NCI-H1436 treated with DMSO at 0.1 percent for 48 hours (cell line): ENCODE data around the gene CMTM6.
"Not testable (repeated sequence)": the region's sequence is repeated elsewhere in the genome, so short reads cannot be mapped to it uniquely, and the experiment has no call there.

ENCODE experiments used
- DNase-seq: peaks from one replicate; lab custom pipeline; 2025; lab: John Stamatoyannopoulos, UW

The CMTM6 gene

GRCh38 chr3:32502118-32502945, at the start of gene CMTM6:
CMTM6 (minus strand) TSS chr3:32502852; CDS start chr3:32502745, 107 bp downstream.
- no peak for DNase-seq

- no peak for DNase-seq
Observed at GRCh38 chr3:32552013-32552412, 49.4 kb upstream of the CMTM6 start.

DNA sequence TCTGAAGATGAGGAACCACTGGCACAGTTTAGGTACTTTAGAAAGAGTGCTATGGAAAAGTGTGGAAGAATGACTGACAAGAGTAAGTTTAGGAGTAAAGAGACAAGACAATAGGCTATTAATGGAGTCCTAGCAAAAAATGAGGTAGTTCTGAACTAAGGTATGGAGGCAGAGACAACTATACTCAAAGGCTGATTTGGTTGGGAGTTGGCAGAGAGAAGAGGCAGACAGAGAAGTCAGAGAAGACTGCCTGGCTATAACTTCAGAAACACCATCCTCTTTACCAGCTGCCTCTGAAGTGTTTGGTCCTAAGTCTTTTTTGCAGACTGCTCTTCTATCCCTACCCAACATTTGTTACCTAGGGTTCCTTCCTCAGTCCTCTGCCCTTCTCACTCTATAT, 48.8 kb upstream of the CMTM6 start:
- no peak for DNase-seq

- no peak for DNase-seq
Observed at GRCh38 chr3:32551087-32551486, 48.4 kb upstream of the CMTM6 start.

GRCh38 chr3:32545305-32545704, 42.7 kb upstream of the CMTM6 start:
- DNase-seq = no peak

- no peak for DNase-seq
Observed at GRCh38 chr3:32544894-32545293, 42.2 kb upstream of the CMTM6 start.

DNA sequence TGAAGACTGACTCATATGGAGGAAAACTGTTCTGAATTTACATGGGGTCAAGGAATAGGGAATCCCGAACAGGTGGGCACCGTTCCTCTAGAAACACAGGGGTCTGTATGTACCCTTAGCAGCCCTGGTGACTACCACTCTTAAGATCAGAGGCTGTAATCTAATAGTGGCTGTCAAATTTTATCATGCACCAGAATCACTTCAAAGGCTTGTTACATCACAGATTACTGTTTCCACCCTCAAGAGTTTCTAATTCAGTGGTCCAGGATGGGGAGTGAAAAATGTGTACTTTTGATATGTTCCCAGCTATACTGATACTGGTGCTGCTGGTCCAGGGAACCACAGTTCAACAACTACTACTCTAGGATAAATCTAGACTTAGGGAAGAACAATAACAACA, 40.2 kb upstream of the CMTM6 start:
- DNase-seq = no peak

DNA sequence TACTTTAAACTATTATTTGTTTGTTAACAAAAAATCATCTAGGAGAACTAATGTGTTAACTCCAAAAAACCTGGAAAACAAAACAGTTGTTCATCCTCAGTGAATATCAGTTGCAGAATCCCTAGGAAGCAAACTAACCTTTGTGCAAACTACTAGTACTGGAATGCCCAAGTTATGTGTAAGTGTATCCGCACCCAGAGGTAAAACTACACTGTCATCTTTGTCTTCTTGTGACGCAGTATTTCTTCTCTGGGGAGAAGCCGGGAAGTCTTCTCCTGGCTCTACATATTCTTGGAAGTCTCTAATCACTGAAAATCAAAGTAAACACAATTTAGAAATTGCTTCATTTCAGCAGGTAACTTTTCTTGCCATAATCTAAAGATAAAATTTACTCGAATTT, 38.2 kb upstream of the CMTM6 start:
- no peak for DNase-seq

DNA sequence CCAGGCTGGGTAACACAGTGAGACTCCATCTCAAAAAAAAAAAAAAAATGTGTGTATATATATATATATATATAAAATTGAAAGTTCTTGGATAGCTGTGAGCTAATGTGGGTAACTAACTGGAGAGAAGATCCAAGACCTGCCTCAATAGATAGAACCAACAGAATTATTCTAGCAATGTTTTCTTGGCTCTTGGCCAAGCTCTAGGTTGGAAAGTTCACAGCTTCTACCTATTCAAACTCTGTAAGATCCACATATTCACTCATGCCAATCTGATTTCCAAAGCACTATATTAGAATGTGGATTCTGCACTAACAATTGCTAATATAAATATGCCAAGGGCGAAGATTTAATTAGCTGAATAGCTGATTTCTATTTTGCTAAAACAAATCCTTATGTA, 29.8 kb upstream of the CMTM6 start:
- DNase-seq = no peak

DNA sequence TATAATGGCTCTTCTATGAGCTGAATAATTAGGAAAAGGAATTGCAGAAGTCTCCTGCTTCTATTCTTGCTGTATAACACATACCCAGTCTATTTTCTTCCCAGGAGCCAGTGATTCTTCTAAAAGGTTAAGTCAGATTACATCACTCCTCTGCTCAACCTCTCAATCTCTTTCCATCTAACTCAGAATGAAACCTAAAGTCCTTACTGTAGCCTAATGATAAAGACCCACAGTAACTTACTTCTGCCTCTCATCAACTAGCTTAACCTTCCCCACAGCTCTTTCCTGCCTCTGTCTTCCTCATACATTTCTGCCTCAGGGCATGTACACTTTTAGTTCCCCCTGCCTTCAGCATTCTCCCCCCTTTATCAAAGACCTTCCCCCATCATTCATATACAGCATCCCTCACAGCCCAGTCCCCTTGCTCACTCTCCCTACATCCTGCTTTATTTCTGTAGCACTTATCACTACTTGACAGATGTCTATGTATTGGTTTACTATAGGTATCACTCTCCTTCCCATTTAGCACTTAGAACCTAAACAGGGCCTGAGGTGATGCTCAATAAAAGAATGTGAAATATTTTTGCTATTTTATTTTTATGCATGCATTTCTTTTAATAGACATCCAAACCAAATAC, 28.5 kb upstream of the CMTM6 start:
- DNase-seq = no peak

- no peak for DNase-seq
Observed at GRCh38 chr3:32525720-32526119, 23.1 kb upstream of the CMTM6 start.

- no peak for DNase-seq
Observed at GRCh38 chr3:32522682-32523081, 20.0 kb upstream of the CMTM6 start.

- not testable (repeated sequence) for DNase-seq
Observed at GRCh38 chr3:32518921-32519320, 16.3 kb upstream of the CMTM6 start.

GRCh38 chr3:32516751-32517150, 14.1 kb upstream of the CMTM6 start:
- DNase-seq = not testable (repeated sequence)

DNA sequence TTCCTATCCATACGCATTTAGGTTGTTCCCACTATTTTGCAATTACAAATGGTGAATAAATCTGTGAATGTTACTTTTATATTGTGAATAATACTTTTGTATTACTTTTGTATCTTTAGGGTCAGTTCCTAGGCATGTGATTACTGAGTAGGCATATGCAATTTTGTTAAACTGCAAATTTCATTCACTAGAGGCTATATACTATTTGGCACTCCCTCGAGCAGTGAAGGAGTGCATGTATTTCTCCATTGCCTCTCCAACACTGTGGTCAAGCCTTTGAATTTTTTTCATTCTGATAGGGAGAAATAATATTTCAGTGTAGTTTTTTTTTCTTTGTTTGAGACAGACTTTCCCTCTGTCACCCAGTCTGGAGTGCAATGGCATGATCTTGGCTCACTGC, 8.4 kb upstream of the CMTM6 start:
- DNase-seq = no peak

GRCh38 chr3:32510075-32510724, 7.5 kb upstream of the CMTM6 start:
- DNase-seq = no peak

GRCh38 chr3:32508711-32509110, 6.1 kb upstream of the CMTM6 start:
- DNase-seq = no peak

- DNase-seq = no peak
Observed at GRCh38 chr3:32506466-32506865, 3.8 kb upstream of the CMTM6 start.

- DNase-seq = no peak
Observed at GRCh38 chr3:32502946-32503286, 264 bp upstream of the CMTM6 start.

DNA sequence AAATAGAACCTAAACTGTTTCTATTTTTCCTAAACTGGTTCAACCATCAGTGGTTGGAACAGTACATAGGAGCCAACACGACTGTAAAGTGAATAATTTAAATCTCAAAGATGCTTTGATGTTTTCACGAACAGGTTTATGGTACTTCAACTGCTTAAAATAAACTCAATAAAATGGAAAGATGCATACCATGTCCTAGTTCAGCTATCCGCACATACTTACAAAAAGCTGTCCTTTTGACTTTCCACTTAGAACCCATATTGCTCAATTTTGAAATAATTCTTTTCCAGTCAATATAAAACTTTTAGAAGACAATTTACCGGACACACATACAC, 902 bp downstream of the CMTM6 start:
- DNase-seq = no peak

DNA sequence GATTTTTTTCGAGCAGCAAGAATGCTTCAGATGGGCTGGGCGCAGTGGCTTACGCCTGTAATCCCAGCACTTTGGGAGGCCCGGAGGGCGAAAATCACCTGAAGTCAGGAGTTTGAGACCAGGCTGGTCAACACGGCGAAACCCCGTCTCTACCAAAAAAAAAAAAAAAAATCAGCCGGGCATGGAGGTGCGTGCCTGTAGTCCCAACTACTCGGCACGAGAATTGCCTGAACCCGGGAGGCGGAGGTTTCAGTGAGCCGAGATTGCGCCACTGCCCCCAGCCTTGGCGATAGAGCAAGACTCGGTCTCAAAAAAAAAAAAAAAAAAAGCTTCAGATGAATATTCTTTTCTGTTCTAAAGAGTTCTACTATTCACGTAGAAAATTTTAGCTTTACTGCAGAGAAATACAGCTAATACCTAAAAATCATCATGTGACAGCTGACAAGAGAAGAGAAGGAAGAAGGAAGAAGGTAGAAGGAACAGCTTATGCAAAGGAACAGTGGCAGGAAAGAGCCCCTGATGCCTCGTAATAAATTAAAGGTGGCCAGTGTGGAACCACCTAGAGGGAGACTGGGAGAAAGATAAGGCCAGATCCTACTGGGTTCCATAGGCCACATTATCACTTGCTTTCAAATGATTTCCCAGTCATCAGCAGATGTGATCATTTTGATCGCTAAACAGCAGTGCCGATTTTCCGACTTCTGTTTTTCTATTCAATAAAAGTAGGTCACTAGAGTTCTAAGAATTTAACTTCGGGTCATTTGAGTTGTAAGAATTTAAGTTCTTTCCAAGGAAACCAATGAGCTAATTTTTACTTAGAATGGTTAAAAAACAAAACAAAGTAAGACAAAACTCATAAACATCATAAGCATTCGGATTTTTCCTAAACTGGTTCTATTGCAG, 1.5 kb downstream of the CMTM6 start:
- no peak for DNase-seq

- no peak for DNase-seq
Observed at GRCh38 chr3:32500231-32500630, 2.4 kb downstream of the CMTM6 start.
